GM12892 (cell line): ENCODE results near the gene CDK2AP2.

Experiments
- POLR2A ChIP-seq: IDR thresholded peaks from 2 replicates; pipeline ENCODE4 v1.6.1; 2011; ENCODE audit warnings: low read depth, low read length, control low read depth
- POLR2AphosphoS5 ChIP-seq: IDR thresholded peaks from 2 replicates; pipeline ENCODE4 v1.6.1; 2011; ENCODE audit warnings: low read depth, low read length, control low read depth
- TAF1 ChIP-seq: IDR thresholded peaks from 2 replicates; pipeline ENCODE4 v1.6.1; 2011; ENCODE audit warnings: low read depth, mild to moderate bottlenecking, control low read depth, low read length, borderline replicate concordance

DNA sequence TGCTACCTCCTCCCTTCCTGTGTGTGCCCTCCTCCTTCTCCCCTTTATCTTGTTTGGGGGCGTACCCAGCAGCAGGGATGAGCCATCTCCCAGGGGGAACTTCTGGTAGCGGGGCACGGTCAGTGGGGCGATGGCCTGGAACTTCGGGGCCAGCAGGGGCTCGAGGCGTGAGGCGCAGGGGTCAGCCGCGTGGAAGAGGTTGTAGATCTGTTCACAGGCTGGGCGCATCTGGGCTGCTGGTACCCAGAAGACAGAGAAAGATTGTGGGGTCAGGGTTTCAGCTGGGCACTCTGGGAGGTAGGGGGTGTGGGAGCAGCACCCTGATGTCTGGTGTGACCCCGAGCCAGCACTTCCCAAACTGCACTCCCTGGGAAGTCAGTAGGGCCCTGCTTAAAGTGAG lies 11.8 kb downstream of the CDK2AP2 start:
- TF ChIP-seq POLR2AphosphoS5 (no peak), TAF1 (no peak), POLR2A (no peak)
